Right atrium auricular region (tissue), 2 donors: Measurements from ENCODE around the gene PLXDC2. TPM values are rescaled to one million over a fixed set of nuclear protein-coding genes. Genes with fewer than 3 reads are reported as not detected.

ENCODE experiments used
- DNase-seq: peaks from one replicate; pipeline ENCODE4 v3.0.0-alpha.2; 2019; ENCODE audit warnings: low spot score
- H3K27ac ChIP-seq, 2 donors: fragments of 200-600 bp; sonication (generic); 1 replicate in 1 of 2; 2 replicates in 1 of 2; pipeline ENCODE4 v1.5.1; 2016 to 2019
- H3K27me3 ChIP-seq, 2 donors: fragments of 200-600 bp; sonication (generic); one replicate each; pipeline versions ENCODE4 v1.5.1 to v1.6.0; 2017 to 2019
- H3K36me3 ChIP-seq: fragments of 200-600 bp; sonication (generic); one replicate; pipeline ENCODE4 v1.5.1; 2016
- H3K4me1 ChIP-seq, 2 donors: fragments of 200-600 bp; sonication (generic); one replicate each; pipeline versions ENCODE4 v1.5.1 to v1.6.0; 2017 to 2019
- H3K4me3 ChIP-seq, 2 donors: fragments of 200-600 bp; sonication (generic); 1 replicate in 1 of 2; 2 replicates in 1 of 2; pipeline ENCODE4 v1.5.1; 2017 to 2019; ENCODE audit warnings: mild to moderate bottlenecking in 1 of 2, moderate library complexity in 1 of 2
- H3K9me3 ChIP-seq, 2 donors: fragments of 200-600 bp; sonication (generic); one replicate each; pipeline ENCODE4 v1.5.1; 2019
- total RNA-seq, 2 donors: library from RNA; depleted of rRNA; stranded (reverse); fragments of >200 nt; gene quantifications; one replicate each; pipeline ENCODE4 v1.1.0, GENCODE V29; 2016
- TF ChIP-seq, protein P1 (sequence below), 2 donors: fragments of 200-600 bp; sonication (generic); IDR thresholded peaks; one replicate each; pipeline ENCODE4 v1.5.1; 2019; ENCODE audit warnings: antibody characterized with exemption in 2 of 2

Gene PLXDC2
- total RNA-seq, 2 donors from 2014 or later = 24.0 to 43.6 TPM

GRCh38 chr10:20334559-20334958 lies 518.3 kb downstream of the PLXDC2 start:
- TF ChIP-seq, protein P1, sequence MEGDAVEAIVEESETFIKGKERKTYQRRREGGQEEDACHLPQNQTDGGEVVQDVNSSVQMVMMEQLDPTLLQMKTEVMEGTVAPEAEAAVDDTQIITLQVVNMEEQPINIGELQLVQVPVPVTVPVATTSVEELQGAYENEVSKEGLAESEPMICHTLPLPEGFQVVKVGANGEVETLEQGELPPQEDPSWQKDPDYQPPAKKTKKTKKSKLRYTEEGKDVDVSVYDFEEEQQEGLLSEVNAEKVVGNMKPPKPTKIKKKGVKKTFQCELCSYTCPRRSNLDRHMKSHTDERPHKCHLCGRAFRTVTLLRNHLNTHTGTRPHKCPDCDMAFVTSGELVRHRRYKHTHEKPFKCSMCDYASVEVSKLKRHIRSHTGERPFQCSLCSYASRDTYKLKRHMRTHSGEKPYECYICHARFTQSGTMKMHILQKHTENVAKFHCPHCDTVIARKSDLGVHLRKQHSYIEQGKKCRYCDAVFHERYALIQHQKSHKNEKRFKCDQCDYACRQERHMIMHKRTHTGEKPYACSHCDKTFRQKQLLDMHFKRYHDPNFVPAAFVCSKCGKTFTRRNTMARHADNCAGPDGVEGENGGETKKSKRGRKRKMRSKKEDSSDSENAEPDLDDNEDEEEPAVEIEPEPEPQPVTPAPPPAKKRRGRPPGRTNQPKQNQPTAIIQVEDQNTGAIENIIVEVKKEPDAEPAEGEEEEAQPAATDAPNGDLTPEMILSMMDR (IDR thresholded peaks at IDR 0.05) = no peak
- Histone ChIP-seq H3K36me3 (no peaks in the 10 kb centered on the region), H3K27me3 (no peaks in the 10 kb centered on the region), H3K4me1 (no peaks in the 10 kb centered on the region), H3K27ac (no peak overlapping the region), H3K9me3 (peaks cover 0 to 6% of the 10 kb centered on the region in 2 donors), H3K4me3 (no peak overlapping the region)
- DNase-seq = no peak
